GM18907 (cell line): Measurements from ENCODE around the gene FKTN.

Source experiments
- ATAC-seq: cut with Tn5 transposase; IDR thresholded peaks from one replicate; pipeline ENCODE4 v1.9.1; 2021; ENCODE audit warnings: mild to moderate bottlenecking, moderate library complexity; ENCODE audit not compliant: unreplicated experiment

The FKTN gene

GRCh38 chr9:105676351-105676923 is 118.5 kb downstream of the FKTN start:
- ATAC-seq: no peak

DNA sequence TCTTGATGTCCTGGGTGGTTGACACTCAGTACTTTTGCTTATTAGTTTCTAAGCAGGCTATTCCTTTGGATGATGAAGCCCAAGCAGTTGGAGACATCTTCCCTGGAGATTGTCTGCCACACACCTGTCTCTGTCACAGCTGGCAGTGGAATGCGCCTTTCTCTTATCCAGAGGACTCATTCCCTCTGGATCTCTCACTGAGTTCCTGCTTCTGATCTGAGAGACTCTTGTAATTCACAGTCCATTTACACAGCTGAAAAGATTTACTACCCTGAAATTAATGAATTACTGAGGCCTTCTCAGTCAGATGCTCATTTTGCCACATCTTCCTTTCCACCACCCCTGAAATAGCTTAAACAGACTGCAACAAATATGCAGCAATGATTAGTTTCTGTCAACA is 120.2 kb downstream of the FKTN start:
- ATAC-seq: no peak

DNA sequence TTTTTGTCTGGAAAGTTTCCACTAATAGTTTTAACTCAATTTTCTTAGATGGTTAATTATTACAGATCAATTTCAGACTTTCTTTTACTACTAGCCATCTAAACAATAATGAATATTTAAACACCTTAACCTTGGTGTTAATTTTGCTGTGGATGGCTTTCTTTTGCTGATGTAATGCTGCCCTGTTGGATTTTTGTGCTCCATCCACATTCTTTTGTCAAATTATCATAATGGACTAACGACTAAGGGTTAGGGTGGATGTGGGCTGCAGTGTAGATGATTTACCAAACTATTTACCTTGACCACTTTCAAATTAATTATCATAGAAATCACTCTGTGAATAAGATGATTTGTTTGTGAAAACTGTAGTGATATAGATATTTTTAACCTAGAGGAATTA is 120.8 kb downstream of the FKTN start:
- no peak for ATAC-seq

GRCh38 chr9:105679257-105680022 is 121.5 kb downstream of the FKTN start:
- ATAC-seq: no peak

DNA sequence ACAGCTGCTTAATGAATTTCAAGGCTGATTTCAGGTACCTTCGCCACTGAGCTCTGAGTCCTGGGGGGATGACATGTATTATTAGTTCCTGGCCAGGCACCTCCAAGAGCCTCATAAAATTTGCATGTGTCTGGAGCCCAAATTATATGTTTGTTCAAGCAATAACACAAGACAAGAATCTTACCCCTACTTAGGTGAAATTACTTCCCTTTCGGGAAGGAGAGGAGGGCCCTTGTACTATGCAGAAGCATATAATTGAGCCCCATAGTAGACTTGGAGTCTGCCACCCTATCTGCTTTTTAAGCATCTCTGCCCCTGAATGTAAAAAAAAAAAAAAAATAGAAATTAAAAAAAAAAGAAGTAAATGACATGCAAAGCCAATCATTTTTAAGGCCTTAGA is 123.4 kb downstream of the FKTN start:
- ATAC-seq: no peak

DNA sequence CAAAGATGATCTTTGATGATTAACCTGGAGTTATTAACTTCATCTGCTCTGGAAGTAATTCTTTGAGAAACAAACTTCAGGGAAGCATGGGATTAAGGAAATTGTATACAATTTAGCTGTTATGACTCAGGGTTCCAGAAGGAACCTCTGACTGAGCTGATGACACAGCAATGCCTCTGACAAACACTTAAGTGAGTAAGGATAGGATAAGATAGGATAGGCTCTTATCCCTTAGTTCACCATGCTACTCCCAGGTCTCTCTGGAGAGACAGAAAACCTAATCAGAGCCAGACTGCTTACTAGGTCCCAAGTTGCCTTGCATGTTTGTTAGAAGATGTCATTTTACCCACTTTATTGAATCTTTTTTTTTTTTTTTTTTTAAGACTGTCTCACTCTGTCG is 123.8 kb downstream of the FKTN start:
- no peak for ATAC-seq

GRCh38 chr9:105683688-105684275 is 125.9 kb downstream of the FKTN start:
- ATAC-seq: no peak

DNA sequence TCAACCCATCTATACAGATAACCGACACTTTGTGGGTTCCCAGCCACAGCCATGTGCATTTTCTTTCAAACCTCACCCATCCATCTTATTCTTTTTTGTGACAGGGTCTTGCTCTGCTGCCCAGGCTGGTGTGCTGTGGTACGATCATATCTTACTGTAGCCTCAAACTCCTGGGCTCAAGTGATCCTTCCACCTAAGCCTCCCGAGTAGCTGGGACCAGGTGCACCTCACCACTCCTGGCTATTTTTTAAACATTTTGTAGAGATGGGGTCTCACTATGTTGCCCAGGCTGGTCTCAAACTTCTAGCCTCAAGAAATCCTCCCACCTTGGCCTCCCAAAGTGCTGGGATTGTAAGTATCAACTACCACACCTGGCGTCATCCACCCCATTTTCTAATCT is 129.0 kb downstream of the FKTN start:
- no peak for ATAC-seq
